HTERT RPE-1 (cell line): Measurements from ENCODE around the gene MSH5.
"Not testable (repeated sequence)": the region's sequence is repeated elsewhere in the genome, so short reads cannot be mapped to it uniquely, and the experiment has no call there.

Source experiments
- in situ Hi-C: fragments of 300-500 bp; cut with MboI; formaldehyde crosslinking; loops from 4 replicates; pipeline ENCODE4 v1.14.3; 2020; ENCODE audit warnings: low sequenced_read_pairs

Gene MSH5

GRCh38 chr6:31796993-31797385 lies 57.2 kb downstream of the MSH5 start:
- in situ Hi-C loops = no loop called here

GRCh38 chr6:31797588-31797987 lies 57.8 kb downstream of the MSH5 start:
- in situ Hi-C loops = no loop called here

GRCh38 chr6:31799781-31800180 lies 60.0 kb downstream of the MSH5 start:
- in situ Hi-C loops = no loop called here

- in situ Hi-C loops = not testable (repeated sequence)
Observed at GRCh38 chr6:31801031-31801927, 61.5 kb downstream of the MSH5 start.

- in situ Hi-C loops = no loop called here
Observed at GRCh38 chr6:31805939-31806469, 66.2 kb downstream of the MSH5 start.

DNA sequence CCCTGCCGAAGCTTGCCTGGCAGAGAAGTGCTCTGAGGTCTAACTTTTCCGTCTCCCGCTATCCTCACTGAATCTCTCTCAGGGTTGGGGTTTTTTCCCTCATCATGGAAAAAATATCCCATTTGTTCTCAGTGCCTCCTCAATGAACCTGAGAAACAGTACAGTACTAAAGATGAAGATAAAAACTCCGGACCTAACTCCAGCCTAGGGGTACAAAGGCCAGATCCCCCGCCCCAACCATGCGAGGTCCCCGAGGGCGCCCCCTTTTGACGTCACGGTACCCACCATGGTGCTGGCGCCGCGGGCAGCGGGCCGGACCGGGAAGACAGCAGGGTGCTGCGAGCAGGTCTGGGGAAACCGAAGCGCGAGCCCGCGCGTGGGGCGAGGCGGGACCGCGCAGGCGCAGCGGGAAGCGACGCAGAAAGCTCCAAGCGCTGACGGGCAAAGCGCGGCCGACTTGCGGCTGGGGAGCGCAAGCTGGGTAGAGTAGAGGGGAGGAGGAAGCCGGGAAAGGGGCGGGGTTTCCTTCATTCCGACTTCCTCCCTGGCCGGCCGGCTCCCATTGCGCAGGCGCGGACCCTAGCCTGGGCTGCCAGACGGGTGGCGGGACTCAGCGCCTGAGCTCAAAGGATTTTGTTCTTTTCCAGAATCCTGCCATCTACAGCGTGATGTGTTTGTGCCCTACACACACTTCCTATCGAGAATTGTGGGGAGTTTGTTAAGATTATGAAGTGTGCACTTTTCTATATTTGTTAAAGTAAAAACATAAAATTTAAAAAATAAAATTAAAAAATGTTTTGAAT lies 66.9 kb downstream of the MSH5 start, which contains the start of gene LSM2:
LSM2 (minus strand) TSS at position 497 of the 803 bp plus-strand sequence; CDS start at position 288, 209 bp downstream.
- in situ Hi-C loops = no loop called here

DNA sequence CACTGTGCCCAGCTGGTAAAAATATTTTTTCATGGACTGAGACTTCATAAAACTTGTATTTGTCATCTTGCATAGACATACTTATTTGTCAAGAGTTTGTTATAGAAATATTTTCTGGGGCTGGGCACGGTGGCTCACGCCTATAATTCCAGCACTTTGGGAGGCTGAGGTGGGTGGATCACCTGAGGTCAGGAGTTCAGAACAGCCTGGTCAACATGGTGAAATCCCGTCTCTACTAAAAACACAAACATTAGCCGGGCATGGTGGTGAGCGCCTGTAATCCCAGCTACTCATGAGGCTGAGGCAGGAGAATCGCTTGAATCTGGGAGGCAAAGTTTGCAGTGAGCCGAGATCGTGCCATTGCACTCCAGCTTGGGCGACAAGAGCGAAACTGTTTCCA lies 68.8 kb downstream of the MSH5 start:
- in situ Hi-C loops = not testable (repeated sequence)

GRCh38 chr6:31811645-31812044 lies 71.8 kb downstream of the MSH5 start:
- in situ Hi-C loops = no loop called here
